Neural progenitor cell (in vitro differentiated cells): ENCODE measurements around the gene EDIL3. TPM values are rescaled to one million over a fixed set of nuclear protein-coding genes. Genes with fewer than 3 reads are reported as not detected.

Experiments
- DNase-seq: peaks from one replicate; pipeline ENCODE4 v3.0.0-alpha.2; 2016; ENCODE audit warnings: low spot score
- H2AFZ ChIP-seq: fragments of 200-600 bp; sonication (generic); replicated peaks from 2 replicates; pipeline ENCODE4 v1.6.1; 2016; ENCODE audit warnings: antibody characterized with exemption
- H3F3A ChIP-seq: fragments of 200-600 bp; sonication (generic); 2 replicates; pipeline ENCODE4 v1.6.1; 2016; ENCODE audit warnings: antibody characterized with exemption, low read depth
- H3K27ac ChIP-seq: fragments of 200-600 bp; sonication (generic); 2 replicates; pipeline ENCODE4 v1.5.1; 2016; ENCODE audit warnings: mild to moderate bottlenecking
- H3K27me3 ChIP-seq: fragments of 200-600 bp; sonication (generic); 2 replicates; pipeline ENCODE4 v1.6.1; 2016; ENCODE audit warnings: mild to moderate bottlenecking, moderate library complexity
- H3K36me3 ChIP-seq: fragments of 200-600 bp; sonication (generic); 2 replicates; pipeline ENCODE4 v1.5.1; 2016
- H3K4me1 ChIP-seq: fragments of 200-600 bp; sonication (generic); 2 replicates; pipeline ENCODE4 v1.6.1; 2016; ENCODE audit warnings: mixed run types
- H3K4me2 ChIP-seq: fragments of 200-600 bp; sonication (generic); 2 replicates; pipeline ENCODE4 v1.6.1; 2016
- H3K4me3 ChIP-seq: fragments of 200-600 bp; sonication (generic); 2 replicates; pipeline ENCODE4 v1.5.1; 2016
- H3K79me2 ChIP-seq: fragments of 200-600 bp; sonication (generic); 2 replicates; pipeline ENCODE4 v1.6.1; 2016; ENCODE audit warnings: low read depth
- H3K9ac ChIP-seq: fragments of 200-600 bp; sonication (generic); 2 replicates; pipeline ENCODE4 v1.6.1; 2016
- H3K9me3 ChIP-seq: fragments of 200-600 bp; sonication (generic); 2 replicates; pipeline ENCODE4 v1.5.1; 2016; ENCODE audit warnings: low read depth
- H4K20me1 ChIP-seq: fragments of 200-600 bp; sonication (generic); 2 replicates; pipeline ENCODE4 v1.6.1; 2016; ENCODE audit warnings: low read depth
- H3K27ac Mint-ChIP-seq: 3 replicates; pipeline ENCODE4 v1.8.0; 2021; ENCODE audit warnings: mixed read lengths
- H3K27me3 Mint-ChIP-seq: 2 replicates; pipeline ENCODE4 v1.8.0; 2022; ENCODE audit warnings: low read depth, mild to moderate bottlenecking, inconsistent platforms, moderate library complexity, mixed read lengths; ENCODE audit not compliant: insufficient read depth
- H3K36me3 Mint-ChIP-seq: 3 replicates; pipeline ENCODE4 v1.8.0; 2021; ENCODE audit warnings: mixed read lengths
- H3K4me1 Mint-ChIP-seq: 3 replicates; pipeline ENCODE4 v1.8.0; 2021; ENCODE audit warnings: mixed read lengths
- H3K4me3 Mint-ChIP-seq: 3 replicates; pipeline ENCODE4 v1.8.0; 2021; ENCODE audit warnings: mild to moderate bottlenecking, moderate library complexity, mixed read lengths
- H3K9me3 Mint-ChIP-seq: 3 replicates; pipeline ENCODE4 v1.8.0; 2020; ENCODE audit warnings: mixed read lengths
- EZH2 ChIP-seq: fragments of 200-600 bp; sonication (generic); IDR thresholded peaks from 2 replicates; pipeline ENCODE4 v1.6.1; 2017; ENCODE audit warnings: antibody characterized with exemption, mild to moderate bottlenecking, moderate library complexity
- EZH2phosphoT487 ChIP-seq: fragments of 200-600 bp; sonication (generic); IDR thresholded peaks from 2 replicates; pipeline ENCODE4 v1.6.1; 2017; ENCODE audit warnings: antibody characterized with exemption
- total RNA-seq: library from RNA; depleted of rRNA; stranded (reverse); fragments of >200 nt; gene quantifications from 2 replicates; pipeline ENCODE4 v1.2.3, GENCODE V29; 2015; ENCODE audit warnings: low replicate concordance
- TF ChIP-seq, protein P1 (sequence below): fragments of 200-600 bp; sonication (generic); IDR thresholded peaks from 2 replicates; pipeline ENCODE4 v1.5.1; 2017; ENCODE audit warnings: antibody characterized with exemption, mild to moderate bottlenecking

The EDIL3 gene
- total RNA-seq, 1 donor from 2014 or later = 13.8 TPM

DNA sequence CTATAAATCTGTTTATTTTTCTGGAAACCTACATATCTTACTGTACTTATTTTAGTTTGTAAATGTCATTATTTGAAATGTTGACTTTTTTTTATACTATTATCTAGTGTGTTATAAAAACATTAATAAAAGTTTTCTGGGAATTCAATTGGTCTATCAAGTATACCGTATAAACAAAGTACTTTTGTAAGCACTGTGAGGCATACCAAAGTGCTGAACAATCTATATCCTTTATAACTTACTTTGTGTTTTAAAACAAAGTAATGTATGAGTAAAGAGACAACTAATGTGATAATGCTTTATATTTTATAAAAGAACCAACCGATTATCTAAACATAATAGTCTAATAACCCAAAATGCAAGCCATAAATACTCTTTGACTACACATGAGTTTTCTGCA is 23.1 kb downstream of the EDIL3 start:
- Histone ChIP-seq H3K4me1 (no peaks in the 10 kb centered on the region), H3K27me3 (no peaks in the 10 kb centered on the region), H3K9me3 (no peaks in the 10 kb centered on the region), H2AFZ (no peak overlapping the region), H3K79me2 (no peaks in the 10 kb centered on the region), H4K20me1 (no peaks in the 10 kb centered on the region), H3K27ac (no peak overlapping the region), H3K36me3 (no peaks in the 10 kb centered on the region), H3K4me2 (no peak overlapping the region), H3F3A (no peaks in the 10 kb centered on the region), H3K9ac (no peak overlapping the region), H3K4me3 (no peak overlapping the region)
- no peak overlapping the region for H3K4me3 Mint-ChIP-seq
- DNase-seq = no peak
- H3K27me3 Mint-ChIP-seq = no peaks in the 10 kb centered on the region
- TF ChIP-seq EZH2 (no peak), EZH2phosphoT487 (no peak)
- TF ChIP-seq, protein P1, sequence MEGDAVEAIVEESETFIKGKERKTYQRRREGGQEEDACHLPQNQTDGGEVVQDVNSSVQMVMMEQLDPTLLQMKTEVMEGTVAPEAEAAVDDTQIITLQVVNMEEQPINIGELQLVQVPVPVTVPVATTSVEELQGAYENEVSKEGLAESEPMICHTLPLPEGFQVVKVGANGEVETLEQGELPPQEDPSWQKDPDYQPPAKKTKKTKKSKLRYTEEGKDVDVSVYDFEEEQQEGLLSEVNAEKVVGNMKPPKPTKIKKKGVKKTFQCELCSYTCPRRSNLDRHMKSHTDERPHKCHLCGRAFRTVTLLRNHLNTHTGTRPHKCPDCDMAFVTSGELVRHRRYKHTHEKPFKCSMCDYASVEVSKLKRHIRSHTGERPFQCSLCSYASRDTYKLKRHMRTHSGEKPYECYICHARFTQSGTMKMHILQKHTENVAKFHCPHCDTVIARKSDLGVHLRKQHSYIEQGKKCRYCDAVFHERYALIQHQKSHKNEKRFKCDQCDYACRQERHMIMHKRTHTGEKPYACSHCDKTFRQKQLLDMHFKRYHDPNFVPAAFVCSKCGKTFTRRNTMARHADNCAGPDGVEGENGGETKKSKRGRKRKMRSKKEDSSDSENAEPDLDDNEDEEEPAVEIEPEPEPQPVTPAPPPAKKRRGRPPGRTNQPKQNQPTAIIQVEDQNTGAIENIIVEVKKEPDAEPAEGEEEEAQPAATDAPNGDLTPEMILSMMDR = no peak
- no peak overlapping the region for H3K27ac Mint-ChIP-seq
- H3K9me3 Mint-ChIP-seq = no peaks in the 10 kb centered on the region
- no peaks in the 10 kb centered on the region for H3K36me3 Mint-ChIP-seq
- H3K4me1 Mint-ChIP-seq = peaks cover 4% of the 10 kb centered on the region

DNA sequence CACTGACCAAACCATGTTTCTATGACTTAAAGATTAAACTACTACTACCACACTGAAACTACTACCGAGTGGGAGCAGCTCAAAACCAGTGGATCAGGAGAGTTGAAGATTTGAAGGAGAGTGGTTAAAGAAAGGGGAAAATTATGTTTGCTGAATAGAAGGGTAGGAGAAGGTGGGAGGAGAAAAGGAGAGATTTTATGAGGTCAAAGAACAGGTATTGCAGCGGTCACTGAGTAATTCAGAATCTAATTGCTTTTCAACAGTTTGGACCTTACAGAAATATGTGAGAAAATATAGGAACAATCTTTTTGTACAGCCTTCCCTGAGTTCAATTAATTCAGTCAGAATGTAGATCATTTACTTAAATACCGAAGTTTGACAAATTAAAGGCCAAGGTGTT is 24.6 kb downstream of the EDIL3 start:
- no peaks in the 10 kb centered on the region for H3K36me3 Mint-ChIP-seq
- no peak for DNase-seq
- no peak overlapping the region for H3K27ac Mint-ChIP-seq
- H3K27ac ChIP-seq = no peak overlapping the region
- no peaks in the 10 kb centered on the region for H3K36me3 ChIP-seq
- no peak overlapping the region for H3K4me3 ChIP-seq
- H3K4me1 ChIP-seq = no peaks in the 10 kb centered on the region
- peaks cover 2% of the 10 kb centered on the region for H3K9me3 Mint-ChIP-seq
- no peak overlapping the region for H2AFZ ChIP-seq
- H3K27me3 Mint-ChIP-seq = no peaks in the 10 kb centered on the region
- no peaks in the 10 kb centered on the region for H3F3A ChIP-seq
- no peaks in the 10 kb centered on the region for H4K20me1 ChIP-seq
- no peak overlapping the region for H3K9ac ChIP-seq
- no peak overlapping the region for H3K4me2 ChIP-seq
- no peaks in the 10 kb centered on the region for H3K79me2 ChIP-seq
- H3K9me3 ChIP-seq = no peaks in the 10 kb centered on the region
- H3K4me3 Mint-ChIP-seq = no peak overlapping the region
- no peaks in the 10 kb centered on the region for H3K27me3 ChIP-seq
- H3K4me1 Mint-ChIP-seq = no peaks in the 10 kb centered on the region
- TF ChIP-seq, protein P1 = no peak
- no peak for TF ChIP-seq EZH2
- no peak for TF ChIP-seq EZH2phosphoT487

DNA sequence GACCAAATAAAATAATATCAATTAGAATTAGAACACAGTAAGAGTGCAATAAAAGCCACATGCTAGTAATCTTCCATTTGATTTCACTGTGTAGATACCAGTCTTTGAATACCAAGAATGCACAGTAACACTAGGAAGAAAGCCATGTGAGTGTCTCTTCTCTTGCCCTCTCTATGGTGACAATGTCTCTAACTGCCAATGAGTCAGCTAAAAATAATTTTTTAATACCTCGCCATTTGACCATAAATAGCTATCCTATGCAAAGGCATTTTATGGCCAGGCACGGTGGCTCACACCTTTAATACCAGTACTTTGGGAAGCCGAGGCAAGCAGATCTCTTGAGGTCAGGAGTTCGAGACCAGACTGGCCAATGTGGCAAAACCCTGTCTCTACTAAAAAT is 30.6 kb downstream of the EDIL3 start:
- Mint-ChIP-seq H3K4me1 (no peaks in the 10 kb centered on the region), H3K36me3 (no peaks in the 10 kb centered on the region), H3K9me3 (peaks cover 2% of the 10 kb centered on the region), H3K4me3 (no peak overlapping the region), H3K27ac (no peak overlapping the region), H3K27me3 (no peaks in the 10 kb centered on the region)
- H3K9ac ChIP-seq = no peak overlapping the region
- no peaks in the 10 kb centered on the region for H3K27me3 ChIP-seq
- no peak for DNase-seq
- TF ChIP-seq EZH2phosphoT487 = no peak
- no peak for TF ChIP-seq EZH2
- TF ChIP-seq, protein P1 = no peak
- no peak overlapping the region for H2AFZ ChIP-seq
- H3K4me1 ChIP-seq = no peaks in the 10 kb centered on the region
- H3K79me2 ChIP-seq = no peaks in the 10 kb centered on the region
- no peaks in the 10 kb centered on the region for H3K9me3 ChIP-seq
- H3F3A ChIP-seq = no peaks in the 10 kb centered on the region
- no peak overlapping the region for H3K27ac ChIP-seq
- H4K20me1 ChIP-seq = no peaks in the 10 kb centered on the region
- no peak overlapping the region for H3K4me2 ChIP-seq
- H3K36me3 ChIP-seq = no peaks in the 10 kb centered on the region
- H3K4me3 ChIP-seq = no peak overlapping the region
